Adrenal gland (tissue), 5 donors: ENCODE results near the gene FAM110D.

Experiments
- CTCF ChIP-seq, 6 experiments: fragments of 450-650 bp in 4 of 6; fragments of 200-600 bp in 2 of 6; sonication (generic) in 1 of 6; IDR thresholded peaks; 1 replicate in 5 of 6; 2 replicates in 1 of 6; pipeline versions ENCODE4 v1.5.1 to v1.8.0; 2016 to 2021; ENCODE audit warnings: antibody characterized with exemption in 6 of 6, mild to moderate bottlenecking in 2 of 6, moderate library complexity in 1 of 6
- POLR2A ChIP-seq, 2 donors: fragments of 450-650 bp; IDR thresholded peaks; one replicate each; pipeline ENCODE4 v1.6.1; 2017; ENCODE audit warnings: antibody characterized with exemption in 2 of 2, mild to moderate bottlenecking in 2 of 2, moderate library complexity in 1 of 2
- donor health status: DM: no; HTN: no; CAD: no.

- TF ChIP-seq CTCF (IDR thresholded peaks at IDR 0.05) (no peak), POLR2A (IDR thresholded peaks at IDR 0.05) (no peak)
These were observed 4.8 kb upstream of the FAM110D start for GRCh38 chr1:26153966-26154532.
